GM12801 (cell line): ENCODE results near the gene SIK3.

ENCODE experiments used
- TF ChIP-seq, protein P1 (sequence below): IDR thresholded peaks from one replicate; pipeline ENCODE4 v1.5.1; 2011; ENCODE audit warnings: control low read depth; ENCODE audit not compliant: insufficient read length; ENCODE audit errors: extremely low read depth

The SIK3 gene

DNA sequence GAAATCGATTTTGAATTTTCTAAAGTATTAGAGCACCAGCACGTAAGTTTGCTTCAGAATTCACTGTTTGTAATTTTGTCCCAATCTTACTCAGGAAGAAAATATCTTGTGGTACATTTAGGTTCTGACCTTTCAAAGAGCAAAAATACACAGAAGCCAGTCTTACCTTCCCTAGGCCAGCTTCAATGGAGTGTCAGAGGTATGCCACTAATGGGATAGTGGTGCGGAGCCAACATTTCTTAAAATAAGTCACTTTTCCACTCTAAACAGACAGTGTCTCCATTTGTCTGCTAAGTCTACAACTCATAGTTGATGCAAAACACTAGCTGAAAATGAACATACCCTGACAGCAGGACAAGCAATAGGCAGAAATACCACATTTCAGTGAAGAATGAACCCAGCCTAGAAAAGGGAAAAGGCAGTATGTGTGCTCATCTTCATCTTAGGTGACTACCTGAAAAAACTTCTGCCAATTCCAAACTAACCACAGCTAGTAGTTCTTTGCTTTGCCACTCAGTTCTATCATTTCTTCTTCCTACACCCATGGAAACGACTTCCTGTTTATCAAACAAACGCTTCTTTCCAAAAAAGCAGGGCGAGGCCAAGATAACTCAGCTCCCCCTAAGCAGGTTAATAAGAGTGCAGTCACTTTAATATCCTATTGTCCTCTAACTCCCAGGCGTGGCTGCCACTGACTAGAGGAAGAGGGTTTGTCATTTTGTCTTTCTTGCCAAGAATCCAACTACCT lies 166.8 kb downstream of the SIK3 start:
- TF ChIP-seq, protein P1, sequence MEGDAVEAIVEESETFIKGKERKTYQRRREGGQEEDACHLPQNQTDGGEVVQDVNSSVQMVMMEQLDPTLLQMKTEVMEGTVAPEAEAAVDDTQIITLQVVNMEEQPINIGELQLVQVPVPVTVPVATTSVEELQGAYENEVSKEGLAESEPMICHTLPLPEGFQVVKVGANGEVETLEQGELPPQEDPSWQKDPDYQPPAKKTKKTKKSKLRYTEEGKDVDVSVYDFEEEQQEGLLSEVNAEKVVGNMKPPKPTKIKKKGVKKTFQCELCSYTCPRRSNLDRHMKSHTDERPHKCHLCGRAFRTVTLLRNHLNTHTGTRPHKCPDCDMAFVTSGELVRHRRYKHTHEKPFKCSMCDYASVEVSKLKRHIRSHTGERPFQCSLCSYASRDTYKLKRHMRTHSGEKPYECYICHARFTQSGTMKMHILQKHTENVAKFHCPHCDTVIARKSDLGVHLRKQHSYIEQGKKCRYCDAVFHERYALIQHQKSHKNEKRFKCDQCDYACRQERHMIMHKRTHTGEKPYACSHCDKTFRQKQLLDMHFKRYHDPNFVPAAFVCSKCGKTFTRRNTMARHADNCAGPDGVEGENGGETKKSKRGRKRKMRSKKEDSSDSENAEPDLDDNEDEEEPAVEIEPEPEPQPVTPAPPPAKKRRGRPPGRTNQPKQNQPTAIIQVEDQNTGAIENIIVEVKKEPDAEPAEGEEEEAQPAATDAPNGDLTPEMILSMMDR: no peak

DNA sequence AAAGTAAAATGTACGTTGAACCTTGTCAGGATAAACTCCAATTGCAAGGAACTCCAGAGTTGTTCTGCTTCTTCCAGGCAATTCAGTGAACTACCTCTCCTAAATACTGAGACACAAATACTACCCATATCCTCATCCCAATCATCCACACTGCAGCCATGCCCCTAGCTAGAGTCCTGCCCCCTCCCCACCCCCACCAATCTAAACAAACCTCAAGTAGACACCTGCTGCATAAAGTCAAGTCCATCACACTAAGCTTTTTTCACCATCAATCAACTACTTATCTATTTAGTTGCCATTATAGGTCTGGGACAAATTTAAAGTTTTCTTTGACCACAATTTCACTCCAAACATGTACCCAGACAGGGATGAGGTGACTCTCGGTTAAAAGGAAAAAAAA lies 167.6 kb downstream of the SIK3 start:
- TF ChIP-seq, protein P1: no peak

- TF ChIP-seq, protein P1: no peak
Measured at GRCh38 chr11:116930177-116930576, 168.1 kb downstream of the SIK3 start.

DNA sequence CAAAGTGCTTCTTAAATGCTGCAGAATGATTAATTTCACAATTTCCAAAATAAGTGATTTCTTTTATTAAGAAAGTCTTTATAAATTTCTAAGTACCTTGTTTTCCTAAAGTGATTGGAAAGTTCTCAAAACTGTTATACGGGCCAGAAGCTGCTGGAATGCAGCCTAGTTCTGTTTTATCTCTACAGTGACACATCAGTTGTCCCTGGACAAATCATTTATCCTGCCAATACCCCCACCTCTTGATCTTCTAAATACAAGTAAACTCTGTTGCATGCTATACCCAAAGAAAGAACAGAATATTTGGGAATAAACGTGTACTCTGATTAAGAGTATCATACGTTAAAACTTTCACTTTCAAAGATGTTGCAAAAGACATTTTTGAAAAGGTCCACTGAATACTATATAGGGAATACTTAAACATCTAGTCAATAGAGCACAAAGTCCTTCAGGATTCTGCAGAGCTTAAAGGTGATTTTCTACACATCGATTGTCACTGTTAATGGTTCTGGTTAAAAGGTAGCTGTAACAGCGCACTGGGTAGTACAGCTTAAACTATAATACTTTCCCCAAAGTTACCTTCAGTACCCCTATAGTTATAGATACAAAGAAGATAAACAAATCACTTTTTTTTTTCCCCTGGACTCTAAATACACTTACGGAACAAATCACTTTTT lies 168.7 kb downstream of the SIK3 start:
- TF ChIP-seq, protein P1: no peak

DNA sequence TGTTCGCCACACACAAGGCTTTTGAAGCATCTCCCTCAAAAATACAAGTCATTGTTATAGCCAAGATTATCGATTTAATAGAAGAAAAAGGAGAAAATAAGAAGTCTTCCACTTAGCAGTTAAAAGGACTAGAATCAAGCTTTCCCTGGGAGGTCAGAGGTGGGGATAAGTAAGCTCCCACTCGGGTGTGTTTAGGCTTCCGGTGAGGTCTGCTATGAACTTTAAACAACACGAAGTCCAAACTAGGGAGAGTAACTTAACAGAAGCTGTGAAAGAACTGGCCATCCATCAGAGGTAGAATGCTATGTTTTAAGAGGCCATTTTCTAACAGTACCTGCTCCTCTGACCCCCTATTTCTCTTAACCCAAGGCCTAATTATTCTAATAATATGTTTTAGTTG lies 169.4 kb downstream of the SIK3 start:
- TF ChIP-seq, protein P1: no peak

- TF ChIP-seq, protein P1: no peak
Measured at GRCh38 chr11:116928102-116928777, 170.0 kb downstream of the SIK3 start.

DNA sequence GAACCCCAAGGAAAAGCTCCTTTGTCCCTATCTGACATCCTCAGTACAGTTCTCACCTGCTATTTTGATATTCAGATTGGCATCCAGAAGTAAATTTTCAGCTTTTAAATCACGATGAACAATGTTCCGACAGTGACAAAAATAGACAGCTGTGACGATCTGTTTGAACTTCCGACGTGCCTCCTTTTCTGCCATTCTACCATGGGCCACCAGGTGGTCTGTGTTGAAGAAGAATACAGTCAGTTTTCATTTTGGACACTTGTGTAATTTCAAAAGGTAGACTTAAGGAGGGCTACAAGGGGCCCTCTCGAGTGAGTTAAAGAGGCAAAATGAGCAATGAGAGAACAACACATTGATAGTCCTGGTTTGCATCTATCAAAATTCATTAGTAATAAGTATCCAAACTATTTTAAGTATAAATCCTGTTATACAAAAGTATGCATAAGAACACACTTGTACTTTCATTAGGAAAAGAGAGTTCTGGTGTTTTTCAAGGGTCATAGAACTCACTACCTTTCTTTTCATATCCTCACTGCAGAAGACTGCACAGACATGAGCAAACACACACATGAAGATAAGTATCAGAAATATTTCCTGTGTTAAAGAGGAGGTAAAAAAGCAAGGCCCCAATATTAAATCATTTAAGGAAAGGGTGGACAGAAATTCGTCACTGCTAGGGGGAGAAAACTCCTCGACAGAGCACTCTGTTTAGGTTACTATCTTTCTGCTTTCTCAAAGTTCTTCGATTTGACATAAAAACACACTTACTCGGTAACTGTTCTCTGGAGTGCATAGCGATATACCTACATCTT lies 170.9 kb downstream of the SIK3 start:
- TF ChIP-seq, protein P1: no peak
